ENCODE results near the gene ST8SIA5.

The ST8SIA5 gene

GRCh38 chr18:46657115-46657955 lies 99.5 kb downstream of the ST8SIA5 start, which contains the start of gene LOXHD1:
LOXHD1 (minus strand) TSS chr18:46657220; CDS start chr18:46657033, 187 bp downstream.
- TF ChIP-seq, protein P1, sequence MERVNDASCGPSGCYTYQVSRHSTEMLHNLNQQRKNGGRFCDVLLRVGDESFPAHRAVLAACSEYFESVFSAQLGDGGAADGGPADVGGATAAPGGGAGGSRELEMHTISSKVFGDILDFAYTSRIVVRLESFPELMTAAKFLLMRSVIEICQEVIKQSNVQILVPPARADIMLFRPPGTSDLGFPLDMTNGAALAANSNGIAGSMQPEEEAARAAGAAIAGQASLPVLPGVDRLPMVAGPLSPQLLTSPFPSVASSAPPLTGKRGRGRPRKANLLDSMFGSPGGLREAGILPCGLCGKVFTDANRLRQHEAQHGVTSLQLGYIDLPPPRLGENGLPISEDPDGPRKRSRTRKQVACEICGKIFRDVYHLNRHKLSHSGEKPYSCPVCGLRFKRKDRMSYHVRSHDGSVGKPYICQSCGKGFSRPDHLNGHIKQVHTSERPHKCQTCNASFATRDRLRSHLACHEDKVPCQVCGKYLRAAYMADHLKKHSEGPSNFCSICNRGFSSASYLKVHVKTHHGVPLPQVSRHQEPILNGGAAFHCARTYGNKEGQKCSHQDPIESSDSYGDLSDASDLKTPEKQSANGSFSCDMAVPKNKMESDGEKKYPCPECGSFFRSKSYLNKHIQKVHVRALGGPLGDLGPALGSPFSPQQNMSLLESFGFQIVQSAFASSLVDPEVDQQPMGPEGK (CRISPR knock-in tag; IDR thresholded peaks at IDR 0.05; ENCODE audit: borderline replicate concordance) = no peak
- TF ChIP-seq, protein P2, sequence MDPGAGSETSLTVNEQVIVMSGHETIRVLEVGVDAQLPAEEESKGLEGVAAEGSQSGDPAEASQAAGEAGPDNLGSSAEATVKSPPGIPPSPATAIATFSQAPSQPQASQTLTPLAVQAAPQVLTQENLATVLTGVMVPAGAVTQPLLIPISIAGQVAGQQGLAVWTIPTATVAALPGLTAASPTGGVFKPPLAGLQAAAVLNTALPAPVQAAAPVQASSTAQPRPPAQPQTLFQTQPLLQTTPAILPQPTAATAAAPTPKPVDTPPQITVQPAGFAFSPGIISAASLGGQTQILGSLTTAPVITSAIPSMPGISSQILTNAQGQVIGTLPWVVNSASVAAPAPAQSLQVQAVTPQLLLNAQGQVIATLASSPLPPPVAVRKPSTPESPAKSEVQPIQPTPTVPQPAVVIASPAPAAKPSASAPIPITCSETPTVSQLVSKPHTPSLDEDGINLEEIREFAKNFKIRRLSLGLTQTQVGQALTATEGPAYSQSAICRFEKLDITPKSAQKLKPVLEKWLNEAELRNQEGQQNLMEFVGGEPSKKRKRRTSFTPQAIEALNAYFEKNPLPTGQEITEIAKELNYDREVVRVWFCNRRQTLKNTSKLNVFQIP (CRISPR knock-in tag; IDR thresholded peaks at IDR 0.05; ENCODE audit: borderline replicate concordance, low read depth) = no peak
- TF ChIP-seq CSRNP3 (CRISPR knock-in tag; IDR thresholded peaks at IDR 0.05) (no peak), ISL1 (CRISPR knock-in tag; IDR thresholded peaks at IDR 0.05) (no peak), BACH2 (CRISPR knock-in tag; IDR thresholded peaks at IDR 0.05; ENCODE audit: borderline replicate concordance) (no peak), CSDC2 (CRISPR knock-in tag; IDR thresholded peaks at IDR 0.05) (no peak), TCF4 (CRISPR knock-in tag; IDR thresholded peaks at IDR 0.05; ENCODE audit: borderline replicate concordance) (no peak), ZNF8 (CRISPR knock-in tag; IDR thresholded peaks at IDR 0.05) (no peak), GLIS3 (CRISPR knock-in tag; IDR thresholded peaks at IDR 0.05) (no peak), RARB (CRISPR knock-in tag; IDR thresholded peaks at IDR 0.05) (no peak), ZFP30 (CRISPR knock-in tag; IDR thresholded peaks at IDR 0.05) (no peak), ZFP3 (CRISPR knock-in tag; IDR thresholded peaks at IDR 0.05) (no peak), ESRRG (CRISPR knock-in tag; IDR thresholded peaks at IDR 0.05) (no peak), CREB5 (CRISPR knock-in tag; IDR thresholded peaks at IDR 0.05; ENCODE audit: low read depth) (no peak), ZNF565 (CRISPR knock-in tag; conservative IDR thresholded peaks at IDR 0.05; ENCODE audit: low read depth) (no peak), PPARA (CRISPR knock-in tag; IDR thresholded peaks at IDR 0.05; ENCODE audit: borderline replicate concordance) (no peak)
- ATAC-seq = no peak

- TF ChIP-seq CREB5 (CRISPR knock-in tag; IDR thresholded peaks at IDR 0.05; ENCODE audit: low read depth) (no peak), ISL1 (CRISPR knock-in tag; IDR thresholded peaks at IDR 0.05) (no peak), CSRNP3 (CRISPR knock-in tag; IDR thresholded peaks at IDR 0.05) (no peak), ZNF8 (CRISPR knock-in tag; IDR thresholded peaks at IDR 0.05) (no peak), CSDC2 (CRISPR knock-in tag; IDR thresholded peaks at IDR 0.05) (no peak), RARB (CRISPR knock-in tag; IDR thresholded peaks at IDR 0.05) (no peak), ZNF70 (CRISPR knock-in tag; IDR thresholded peaks at IDR 0.05) (no peak), ZFP3 (CRISPR knock-in tag; IDR thresholded peaks at IDR 0.05) (no peak), BACH2 (CRISPR knock-in tag; IDR thresholded peaks at IDR 0.05; ENCODE audit: borderline replicate concordance) (no peak), ARNTL (CRISPR knock-in tag; IDR thresholded peaks at IDR 0.05; ENCODE audit: borderline replicate concordance, low read depth) (no peak), ESRRG (CRISPR knock-in tag; IDR thresholded peaks at IDR 0.05) (no peak), TOX (CRISPR knock-in tag; IDR thresholded peaks at IDR 0.05; ENCODE audit: borderline replicate concordance) (no peak), TCF4 (CRISPR knock-in tag; IDR thresholded peaks at IDR 0.05; ENCODE audit: borderline replicate concordance) (no peak), SNAI2 (CRISPR knock-in tag; IDR thresholded peaks at IDR 0.05) (no peak)
- ATAC-seq = no peak
These were observed 100.3 kb downstream of the ST8SIA5 start for GRCh38 chr18:46656326-46657114.

All from SK-N-SH treated with all-trans-retinoic acid at 6 μM for 48 hours (cell line).